ENCODE measurements around the gene CPNE5.

CPNE5 gene

DNA sequence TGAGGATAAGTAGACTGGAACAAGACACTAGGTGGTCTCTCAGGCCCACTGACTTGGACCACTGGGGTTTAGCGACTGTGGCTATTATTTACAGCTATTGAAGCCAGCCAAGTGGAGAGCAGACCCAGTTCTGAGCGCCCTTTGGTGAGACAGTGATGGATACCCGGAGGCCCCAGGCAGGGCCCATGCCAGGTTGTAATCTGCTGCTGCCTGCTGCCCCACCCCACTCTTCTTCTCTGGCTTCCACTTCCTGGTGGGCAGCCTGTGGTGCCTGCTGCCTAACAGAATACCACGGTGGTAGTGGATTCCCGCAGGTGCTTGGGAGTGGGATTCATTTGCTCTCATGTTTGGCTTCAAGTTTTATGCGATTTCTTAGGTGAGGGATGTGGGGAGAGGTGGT is 141.0 kb downstream of the CPNE5 start:
- 0 out of 2 replicates have a peak, but pooled peaks cover 3% of the 10 kb centered on the region for H3F3A ChIP-seq (ENCODE audit: low read depth)
- H3K4me1 ChIP-seq (ENCODE audit: insufficient read depth, low read length, poor library complexity, severe bottlenecking): peaks cover 54% of the 10 kb centered on the region
- TF ChIP-seq EZH2phosphoT487 (IDR thresholded peaks at IDR 0.05; ENCODE audit: borderline replicate concordance) (no peak), CTCF (conservative IDR thresholded peaks at IDR 0.05; ENCODE audit: low read length) (no peak)
- H4K20me1 ChIP-seq (ENCODE audit: insufficient read depth, low read length, poor library complexity, severe bottlenecking): peaks cover 45% of the 10 kb centered on the region
- H2AFZ ChIP-seq (ENCODE audit: low read length): peak overlapping the region; percentile 66; the same call in 1 of the 2 replicates
- peaks cover 55% of the 10 kb centered on the region for H3K79me2 ChIP-seq (ENCODE audit: insufficient read depth, low read length)
- no peaks in the 10 kb centered on the region for H3K9me3 ChIP-seq (ENCODE audit: insufficient read depth, low read depth, low read length)
- H3K27me3 ChIP-seq (ENCODE audit: insufficient read depth, low read length, poor library complexity, severe bottlenecking): no peaks in the 10 kb centered on the region
- peak overlapping the region; percentile 95 for H3K4me3 ChIP-seq (ENCODE audit: low read length, poor library complexity, severe bottlenecking)
- peak overlapping the region; percentile 91 for H3K4me2 ChIP-seq (ENCODE audit: low read depth, low read length, poor library complexity, severe bottlenecking)
- H3K9me2 ChIP-seq (replicated peaks; ENCODE audit: low read depth, low read length): no peaks in the 10 kb centered on the region
- H3K9ac ChIP-seq (ENCODE audit: low read depth, low read length, poor library complexity, severe bottlenecking): peak overlapping the region; percentile 98
- no peaks in the 10 kb centered on the region for H3K36me3 ChIP-seq (ENCODE audit: insufficient read depth, low read length)

- Histone ChIP-seq H3K79me2 (ENCODE audit: insufficient read depth, low read length) (peaks cover 48% of the 10 kb centered on the region), H3K36me3 (ENCODE audit: insufficient read depth, low read length) (no peaks in the 10 kb centered on the region), H3K9me3 (ENCODE audit: insufficient read depth, low read depth, low read length) (no peaks in the 10 kb centered on the region), H2AFZ (ENCODE audit: low read length) (peak within 1 kb of the TSS; percentile 66), H3K4me1 (ENCODE audit: insufficient read depth, low read length, poor library complexity, severe bottlenecking) (peaks cover 59% of the 10 kb centered on the region), H3K27me3 (ENCODE audit: insufficient read depth, low read length, poor library complexity, severe bottlenecking) (no peaks in the 10 kb centered on the region), H4K20me1 (ENCODE audit: insufficient read depth, low read length, poor library complexity, severe bottlenecking) (peaks cover 38% of the 10 kb centered on the region), H3K9me2 (replicated peaks; ENCODE audit: low read depth, low read length) (no peaks in the 10 kb centered on the region), H3K4me3 (ENCODE audit: low read length, poor library complexity, severe bottlenecking) (peak within 1 kb of the TSS; percentile 95), H3F3A (ENCODE audit: low read depth) (0 out of 2 replicates have a peak, but pooled peaks cover 3% of the 10 kb centered on the region), H3K4me2 (ENCODE audit: low read depth, low read length, poor library complexity, severe bottlenecking) (peak within 1 kb of the TSS; percentile 91), H3K9ac (ENCODE audit: low read depth, low read length, poor library complexity, severe bottlenecking) (peak within 1 kb of the TSS; percentile 98)
- TF ChIP-seq EZH2phosphoT487 (IDR thresholded peaks at IDR 0.05; ENCODE audit: borderline replicate concordance) (no peak), CTCF (conservative IDR thresholded peaks at IDR 0.05; ENCODE audit: low read length) (no peak)
Measured at GRCh38 chr6:36697481-36697903, 141.8 kb downstream of the CPNE5 start, which contains the start of gene RAB44. Gene RAB44 (plus strand): TSS chr6:36697826. CDS start chr6:36704236, 6,410 bp downstream.

DNA sequence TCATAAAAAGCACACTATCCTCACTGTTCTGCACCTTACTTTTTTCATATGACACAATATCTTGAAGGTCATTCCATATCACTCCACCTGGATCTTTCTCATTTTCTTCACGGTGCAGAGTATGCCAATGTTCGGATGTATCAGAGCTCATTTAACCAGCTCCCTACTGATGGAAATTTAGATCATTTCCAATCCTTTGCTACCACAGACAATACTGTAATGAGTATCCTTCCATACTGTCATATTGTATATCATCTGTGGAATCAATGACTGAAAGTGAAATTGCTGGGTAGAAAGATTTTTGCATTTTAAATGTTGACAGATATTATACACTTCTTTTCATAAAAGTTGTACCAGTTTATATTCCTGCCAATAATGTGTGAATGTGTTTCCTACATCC is 143.8 kb downstream of the CPNE5 start:
- Histone ChIP-seq H3K4me2 (ENCODE audit: low read depth, low read length, poor library complexity, severe bottlenecking) (no peak overlapping the region), H3K9me2 (replicated peaks; ENCODE audit: low read depth, low read length) (no peaks in the 10 kb centered on the region), H3K4me3 (ENCODE audit: low read length, poor library complexity, severe bottlenecking) (no peak overlapping the region), H4K20me1 (ENCODE audit: insufficient read depth, low read length, poor library complexity, severe bottlenecking) (peaks cover 21% of the 10 kb centered on the region), H2AFZ (ENCODE audit: low read length) (no peak overlapping the region), H3K36me3 (ENCODE audit: insufficient read depth, low read length) (no peaks in the 10 kb centered on the region), H3K27me3 (ENCODE audit: insufficient read depth, low read length, poor library complexity, severe bottlenecking) (no peaks in the 10 kb centered on the region), H3K4me1 (ENCODE audit: insufficient read depth, low read length, poor library complexity, severe bottlenecking) (peaks cover 50% of the 10 kb centered on the region), H3K9ac (ENCODE audit: low read depth, low read length, poor library complexity, severe bottlenecking) (no peak overlapping the region), H3K79me2 (ENCODE audit: insufficient read depth, low read length) (peaks cover 28% of the 10 kb centered on the region), H3K9me3 (ENCODE audit: insufficient read depth, low read depth, low read length) (no peaks in the 10 kb centered on the region), H3F3A (ENCODE audit: low read depth) (0 out of 2 replicates have a peak, but pooled peaks cover 3% of the 10 kb centered on the region)
- TF ChIP-seq EZH2phosphoT487 (IDR thresholded peaks at IDR 0.05; ENCODE audit: borderline replicate concordance): no peak
- TF ChIP-seq CTCF (conservative IDR thresholded peaks at IDR 0.05; ENCODE audit: low read length): no peak

Measured in Loucy (cell line).